Measurements from ENCODE around the gene NPAS2.

Gene NPAS2

DNA sequence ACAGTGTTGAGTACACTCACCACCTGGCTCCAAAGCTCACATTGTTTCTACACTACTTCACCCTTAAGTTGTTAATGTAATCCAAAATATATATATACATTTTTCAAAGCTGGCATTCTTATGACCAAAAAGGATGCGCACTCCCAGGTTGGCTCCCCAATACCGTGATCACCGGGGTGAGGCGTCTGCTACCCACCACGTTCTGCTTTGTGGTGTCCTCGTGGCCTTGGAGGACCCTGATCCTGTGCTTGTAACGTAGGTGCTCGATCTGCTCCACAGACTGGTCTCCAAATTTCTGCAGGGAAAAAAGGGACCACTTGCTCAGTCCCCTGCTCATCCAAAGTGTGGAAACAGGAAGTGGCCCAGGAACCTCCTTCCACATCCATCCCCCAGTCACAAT, 207.9 kb downstream of the NPAS2 start:
- H3K4me3 ChIP-seq (ENCODE audit: low read length) = no peak overlapping the region
- TF ChIP-seq ZNF274 (IDR thresholded peaks at IDR 0.05; ENCODE audit: low read depth, low read length) = no peak

DNA sequence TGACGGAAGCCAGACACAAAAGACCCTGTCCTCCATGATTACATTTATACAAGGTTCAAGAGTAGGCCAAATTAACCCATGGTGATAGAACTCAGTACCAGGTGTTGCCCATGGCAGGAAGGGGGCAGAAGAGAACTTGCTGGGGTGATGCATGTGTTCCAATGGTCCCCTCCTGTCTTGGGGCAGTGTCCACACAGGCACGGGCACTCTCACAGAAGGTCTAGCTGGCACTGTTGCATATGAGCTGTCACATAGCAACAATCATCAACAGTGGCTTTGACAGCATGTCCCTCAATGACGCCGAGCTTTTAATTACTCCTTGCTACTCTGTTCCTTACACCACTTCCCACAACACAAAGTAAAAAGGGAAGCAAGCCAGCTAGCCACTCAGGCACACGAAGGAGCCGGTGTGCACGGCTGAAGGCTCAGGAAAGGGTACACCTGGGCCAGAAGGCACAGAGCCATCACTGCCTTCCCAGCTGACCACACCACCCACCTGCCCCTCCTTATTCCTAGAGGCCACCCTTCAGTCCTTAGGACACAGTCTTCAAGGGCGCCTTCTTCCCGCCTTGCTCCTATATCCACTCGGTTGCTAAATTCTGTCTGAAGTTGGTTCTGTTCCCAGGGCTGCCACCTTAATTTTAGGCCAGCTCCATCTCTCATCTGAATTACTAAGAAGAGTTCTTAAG, 211.1 kb downstream of the NPAS2 start:
- no peak overlapping the region for H3K4me3 ChIP-seq (ENCODE audit: low read length)
- no peak for TF ChIP-seq ZNF274 (IDR thresholded peaks at IDR 0.05; ENCODE audit: low read depth, low read length)

DNA sequence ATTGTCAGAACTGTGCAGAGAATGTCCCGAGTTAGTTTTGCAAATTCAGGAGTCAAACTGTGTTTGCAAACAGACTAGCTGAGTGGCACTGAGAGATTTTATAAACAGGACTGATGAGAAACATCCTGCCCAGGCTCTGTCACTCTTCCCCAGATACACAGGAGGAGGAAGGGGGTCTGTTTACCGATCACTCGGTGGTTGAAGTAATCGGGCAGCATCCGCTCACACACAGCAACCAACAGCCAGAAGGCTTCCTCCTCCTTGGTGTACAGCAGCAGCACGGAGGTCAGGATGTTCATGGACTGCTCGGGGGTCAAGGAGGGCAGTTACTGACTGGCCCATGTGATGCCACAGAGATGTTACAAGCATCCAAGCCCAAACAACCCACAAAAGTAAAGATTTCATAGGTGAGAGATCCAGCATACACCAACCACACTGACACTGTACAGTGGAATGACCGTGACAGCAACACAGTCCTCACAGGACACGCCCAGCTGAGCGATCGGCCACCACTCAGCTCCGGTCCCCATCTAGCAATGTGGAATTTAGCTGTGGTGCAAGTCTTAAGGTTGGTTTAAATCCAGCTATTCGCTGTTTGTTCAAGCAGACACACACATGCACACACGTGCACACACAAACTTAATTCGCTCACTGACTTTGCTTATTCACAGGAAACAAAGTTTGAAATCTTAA, 212.3 kb downstream of the NPAS2 start:
- TF ChIP-seq ZNF274 (IDR thresholded peaks at IDR 0.05; ENCODE audit: low read depth, low read length) = no peak
- H3K4me3 ChIP-seq (ENCODE audit: low read length) = no peak overlapping the region

DNA sequence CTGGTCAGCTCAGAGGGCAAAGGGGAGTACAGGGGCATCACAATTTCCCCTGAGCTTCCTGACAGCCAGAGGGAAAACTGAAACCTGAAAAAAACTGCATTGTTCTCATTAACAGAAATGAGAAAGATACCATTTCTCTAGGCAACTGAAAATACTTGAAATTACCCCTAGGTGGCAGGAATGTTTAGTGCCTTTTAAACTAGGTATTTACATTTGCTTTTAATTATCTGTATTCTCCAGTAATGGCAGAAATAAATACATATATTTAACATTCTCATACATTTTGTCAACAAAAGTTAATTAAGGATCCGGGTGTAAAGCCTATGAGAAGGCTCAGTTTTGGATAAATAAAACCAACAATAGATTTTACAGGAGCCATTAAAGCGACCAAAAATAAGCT, 216.6 kb downstream of the NPAS2 start:
- TF ChIP-seq ZNF274 (IDR thresholded peaks at IDR 0.05; ENCODE audit: low read depth, low read length) = no peak
- no peak overlapping the region for H3K4me3 ChIP-seq (ENCODE audit: low read length)

DNA sequence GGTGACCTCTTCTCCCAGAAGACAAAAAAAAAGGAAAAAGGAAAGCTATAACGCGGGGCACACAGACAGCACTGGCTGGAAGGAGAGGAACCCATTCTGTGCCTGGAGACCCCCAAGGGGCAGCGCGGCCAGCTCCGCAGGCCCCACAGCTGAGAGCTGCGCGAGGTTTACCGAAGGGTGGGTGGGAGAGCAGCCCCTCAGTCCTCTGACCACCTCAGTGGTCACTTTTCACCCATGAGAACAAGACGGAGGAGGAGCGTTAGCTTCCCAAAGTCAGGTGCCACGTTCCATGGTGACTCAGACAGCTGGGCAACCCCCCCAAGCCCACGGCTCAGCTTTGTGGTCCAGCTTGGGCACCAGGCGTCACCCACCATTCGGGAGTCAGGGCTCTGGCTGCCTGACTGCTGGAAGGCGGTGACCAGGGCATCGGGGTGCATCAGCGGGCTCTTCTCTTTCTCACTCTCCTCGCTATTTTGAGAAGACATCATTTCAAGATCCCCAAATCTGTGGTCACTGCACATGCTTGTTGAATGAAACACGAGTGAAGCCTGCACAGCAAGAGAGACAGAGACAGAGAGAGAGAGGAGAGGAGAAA, 217.3 kb downstream of the NPAS2 start:
- H3K4me3 ChIP-seq (ENCODE audit: low read length) = no peak overlapping the region
- no peak for TF ChIP-seq ZNF274 (IDR thresholded peaks at IDR 0.05; ENCODE audit: low read depth, low read length)

DNA sequence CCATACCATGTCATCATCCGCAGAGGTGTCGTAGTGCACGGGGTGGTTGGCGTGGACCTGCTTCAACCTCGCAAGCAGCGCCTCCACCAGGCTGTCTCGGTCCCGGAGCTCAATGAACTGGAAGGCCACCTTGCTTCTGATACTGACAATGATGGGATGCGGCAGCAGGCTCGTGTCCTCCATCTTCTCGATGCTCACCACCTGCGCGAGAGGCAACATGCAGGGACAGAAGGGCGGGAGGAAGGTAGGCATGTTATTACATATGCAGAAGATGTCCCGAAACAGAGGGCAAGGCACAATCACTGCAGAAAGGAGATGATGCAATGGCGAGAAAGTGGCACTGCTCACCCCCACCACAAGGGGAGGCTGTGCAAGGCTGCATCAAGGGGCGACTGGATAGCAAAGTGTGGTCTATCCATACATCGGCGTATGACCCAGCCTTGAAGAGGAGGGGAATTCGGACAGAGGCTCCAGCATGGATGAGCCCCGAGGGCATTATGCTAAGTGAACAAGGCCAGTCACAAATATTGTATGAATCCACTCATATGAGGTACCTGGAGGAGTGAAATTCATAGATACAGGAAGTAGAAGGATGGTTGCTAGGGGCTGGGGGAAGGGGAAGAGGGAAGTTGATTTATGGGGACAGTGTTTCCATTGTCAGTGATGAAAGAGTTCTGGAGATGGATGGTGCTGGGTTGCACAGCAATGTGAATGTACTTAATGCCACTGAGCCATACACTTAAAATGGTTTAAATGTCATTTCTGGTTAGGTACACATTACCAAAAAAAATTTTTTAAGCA, 218.7 kb downstream of the NPAS2 start:
- TF ChIP-seq ZNF274 (IDR thresholded peaks at IDR 0.05; ENCODE audit: low read depth, low read length) = no peak
- no peak overlapping the region for H3K4me3 ChIP-seq (ENCODE audit: low read length)

DNA sequence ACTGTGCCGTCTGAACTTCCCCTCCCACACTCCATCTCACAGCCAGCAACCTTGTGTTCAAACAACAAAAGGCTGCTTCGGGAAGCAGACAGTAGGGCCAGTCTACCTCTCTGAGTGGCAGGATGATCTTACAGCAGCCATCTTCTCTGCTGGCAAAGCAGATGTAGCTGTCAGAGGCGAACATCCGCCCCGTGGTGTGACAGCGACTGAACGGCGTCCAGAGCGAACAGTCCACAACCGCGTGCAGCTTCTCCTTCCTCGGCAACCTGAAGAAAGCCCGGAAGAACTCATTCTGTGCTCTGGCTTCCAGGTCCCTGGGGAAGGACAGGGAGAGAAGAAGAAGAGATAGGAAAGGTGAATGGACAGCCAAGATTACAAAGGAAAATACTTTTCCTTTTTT, 220.1 kb downstream of the NPAS2 start:
- H3K4me3 ChIP-seq (ENCODE audit: low read length) = no peak overlapping the region
- no peak for TF ChIP-seq ZNF274 (IDR thresholded peaks at IDR 0.05; ENCODE audit: low read depth, low read length)

DNA sequence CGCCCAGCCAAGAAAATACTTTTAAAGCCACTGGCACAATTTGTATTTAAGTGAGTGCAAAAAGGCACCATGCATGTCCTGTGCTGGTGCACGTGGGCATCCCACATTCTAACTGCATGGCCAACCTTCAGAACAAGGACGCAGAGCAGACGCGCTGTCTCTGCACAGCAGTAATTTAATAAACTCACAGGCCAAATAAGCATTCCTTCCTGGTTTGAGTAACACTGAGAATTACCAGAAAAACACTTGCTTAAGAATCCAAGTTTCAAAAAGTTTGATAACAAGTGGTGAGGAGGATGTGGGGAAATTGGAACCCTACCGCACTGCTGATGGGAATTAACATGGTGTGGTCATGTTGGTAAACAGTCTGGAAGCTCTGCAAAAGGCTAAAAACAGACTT, 220.8 kb downstream of the NPAS2 start:
- no peak for TF ChIP-seq ZNF274 (IDR thresholded peaks at IDR 0.05; ENCODE audit: low read depth, low read length)
- no peak overlapping the region for H3K4me3 ChIP-seq (ENCODE audit: low read length)

DNA sequence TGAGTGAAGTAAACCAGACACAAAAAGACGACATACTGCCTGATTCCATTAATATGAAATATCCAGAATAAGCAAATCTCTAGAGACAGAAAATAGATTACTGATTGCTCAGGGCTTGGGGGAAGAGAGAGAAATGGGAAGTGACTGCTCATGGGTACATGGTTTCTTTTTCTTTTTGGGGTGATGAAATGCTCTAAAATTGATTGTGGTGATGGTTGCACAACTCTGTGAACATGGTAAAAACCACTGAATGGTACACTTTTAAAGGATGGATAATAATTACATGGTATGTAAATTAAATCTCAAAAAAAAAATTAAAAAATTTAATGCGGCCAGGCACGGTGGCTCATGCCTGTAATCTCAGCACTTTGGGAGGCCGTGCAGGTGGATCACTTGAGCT, 221.5 kb downstream of the NPAS2 start:
- H3K4me3 ChIP-seq (ENCODE audit: low read length) = no peak overlapping the region
- TF ChIP-seq ZNF274 (IDR thresholded peaks at IDR 0.05; ENCODE audit: low read depth, low read length) = no peak

DNA sequence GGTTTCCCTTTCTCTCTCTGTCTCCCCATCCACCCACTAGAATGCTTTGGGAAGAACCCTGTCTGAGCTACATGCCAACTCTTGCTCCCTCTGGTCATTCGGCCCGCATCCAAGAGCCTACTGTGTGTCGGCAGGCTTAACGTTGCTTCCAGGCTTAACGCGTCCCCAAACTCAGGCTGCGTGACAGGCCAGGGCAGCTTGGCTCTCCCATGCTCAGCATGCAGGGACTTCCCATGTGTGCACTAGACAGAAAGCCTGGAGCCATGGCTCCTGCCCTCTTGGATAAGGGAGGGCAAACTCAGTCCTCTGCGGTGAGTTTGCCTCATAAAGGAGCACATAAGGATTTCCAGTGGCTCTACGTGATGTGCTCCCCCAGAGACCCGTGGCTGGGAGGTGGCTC, 225.4 kb downstream of the NPAS2 start:
- no peak for TF ChIP-seq ZNF274 (IDR thresholded peaks at IDR 0.05; ENCODE audit: low read depth, low read length)
- no peak overlapping the region for H3K4me3 ChIP-seq (ENCODE audit: low read length)
